Frontal cortex (tissue), 4 donors: ENCODE results near the gene SRSF1. TPM values are rescaled to one million over a fixed set of nuclear protein-coding genes. Genes with fewer than 3 reads are reported as not detected.
A peak's percentile ranks its signal among the peaks of the same experiment; 100 is the strongest.
"Not testable (repeated sequence)": the region's sequence is repeated elsewhere in the genome, so short reads cannot be mapped to it uniquely, and the experiment has no call there.

Experiments used
- DNase-seq, 2 donors: peaks; one replicate each; pipeline ENCODE4 v3.0.0; 2012; ENCODE audit warnings: low spot score in 2 of 2
- FAIRE-seq: peaks from 2 replicates; lab custom pipeline; 2012; peaks lifted over from hg19 to GRCh38; lab: Jason Lieb, UNC
- total RNA-seq: library from RNA; depleted of rRNA; stranded (reverse); fragments of >200 nt; gene quantifications from one replicate; pipeline ENCODE4 v1.2.3, GENCODE V29; 2014
- donor health status: control.
- donor health status: control.
- donor health status: control.

SRSF1 gene
- total RNA-seq, 1 donor from 2014 or later: 373 TPM

GRCh38 chr17:57994436-57994835 lies 12.6 kb downstream of the SRSF1 start:
- no peak for FAIRE-seq
- no peak for DNase-seq

- no peak for DNase-seq
- FAIRE-seq: no peak
Observed at GRCh38 chr17:57993471-57994365, 13.3 kb downstream of the SRSF1 start.

- no peak for DNase-seq
- FAIRE-seq: no peak
Observed at GRCh38 chr17:57991537-57991936, 15.5 kb downstream of the SRSF1 start.

- no peak for DNase-seq
- no peak for FAIRE-seq
Observed at GRCh38 chr17:57990037-57990436, 17.0 kb downstream of the SRSF1 start.

- DNase-seq (peak; percentile 81 to 87), FAIRE-seq (no peak)
Observed at GRCh38 chr17:57988301-57989250, 18.5 kb downstream of the SRSF1 start.

- DNase-seq (peak; percentile 80 to 90), FAIRE-seq (no peak)
Observed at GRCh38 chr17:57987581-57988300, 19.3 kb downstream of the SRSF1 start, which contains the start of gene VEZF1. VEZF1 (minus strand) TSS chr17:57988254; CDS start chr17:57988111, 143 bp downstream.

- DNase-seq (peak; percentile 59 to 62), FAIRE-seq (no peak)
Observed at GRCh38 chr17:57986841-57987580, 20.0 kb downstream of the SRSF1 start.

- FAIRE-seq (no peak), DNase-seq (no peak)
Observed at GRCh38 chr17:57985675-57985974, 21.4 kb downstream of the SRSF1 start.

- DNase-seq (no peak), FAIRE-seq (no peak)
Observed at GRCh38 chr17:57984936-57985674, 21.9 kb downstream of the SRSF1 start.

GRCh38 chr17:57984261-57984890 lies 22.7 kb downstream of the SRSF1 start:
- FAIRE-seq (no peak), DNase-seq (no peak)

GRCh38 chr17:57983446-57983845 lies 23.6 kb downstream of the SRSF1 start:
- DNase-seq (no peak), FAIRE-seq (no peak)

GRCh38 chr17:57982452-57983170 lies 24.4 kb downstream of the SRSF1 start:
- DNase-seq: no peak
- no peak for FAIRE-seq

- FAIRE-seq (no peak), DNase-seq (no peak)
Observed at GRCh38 chr17:57980522-57980921, 26.5 kb downstream of the SRSF1 start.

GRCh38 chr17:57979076-57979475 lies 28.0 kb downstream of the SRSF1 start:
- no peak for FAIRE-seq

GRCh38 chr17:57976594-57976993 lies 30.5 kb downstream of the SRSF1 start:
- DNase-seq (no peak), FAIRE-seq (peak; percentile 30)

More at GRCh38 chr17:57979076-57979475, 28.0 kb downstream of the SRSF1 start:
- DNase-seq: no peak

- FAIRE-seq (no peak), DNase-seq (no peak)
Observed at GRCh38 chr17:57975044-57975443, 32.0 kb downstream of the SRSF1 start.

- FAIRE-seq, DNase-seq: not testable (repeated sequence)
Observed at GRCh38 chr17:57974053-57974824, 32.8 kb downstream of the SRSF1 start.
